ENCODE results near the gene MRTFA. TPM values are rescaled to one million over a fixed set of nuclear protein-coding genes. Genes with fewer than 3 reads are reported as not detected.

Gene MRTFA
- total RNA-seq, 1 donor = 44.9 TPM

DNA sequence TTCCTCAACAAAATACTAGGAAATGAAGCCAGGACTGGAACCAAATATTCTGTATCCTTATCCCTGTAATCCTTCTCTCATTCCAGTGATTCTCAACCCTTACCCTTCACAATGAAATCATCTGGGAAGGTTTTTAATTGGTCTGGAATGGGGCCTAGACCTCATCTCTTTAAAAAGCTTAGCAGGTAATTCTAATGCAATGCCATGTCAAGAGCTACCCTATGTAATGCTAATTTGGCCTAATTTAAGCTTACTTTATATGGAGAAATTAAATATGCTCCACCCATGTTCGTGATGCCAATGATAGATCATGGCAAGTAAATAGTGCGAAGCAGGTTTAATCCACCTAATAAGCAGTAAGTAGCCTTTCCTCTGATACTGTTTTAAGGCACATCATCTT lies 164.5 kb downstream of the MRTFA start:
- DNase-seq (ENCODE audit: low read depth) = no peak
- no peak for TF ChIP-seq CTCF (IDR thresholded peaks at IDR 0.05; ENCODE audit: insufficient read depth, low read depth, low read length)
- no peak overlapping the region for H3K4me3 ChIP-seq (ENCODE audit: low read depth, low read length)

DNA sequence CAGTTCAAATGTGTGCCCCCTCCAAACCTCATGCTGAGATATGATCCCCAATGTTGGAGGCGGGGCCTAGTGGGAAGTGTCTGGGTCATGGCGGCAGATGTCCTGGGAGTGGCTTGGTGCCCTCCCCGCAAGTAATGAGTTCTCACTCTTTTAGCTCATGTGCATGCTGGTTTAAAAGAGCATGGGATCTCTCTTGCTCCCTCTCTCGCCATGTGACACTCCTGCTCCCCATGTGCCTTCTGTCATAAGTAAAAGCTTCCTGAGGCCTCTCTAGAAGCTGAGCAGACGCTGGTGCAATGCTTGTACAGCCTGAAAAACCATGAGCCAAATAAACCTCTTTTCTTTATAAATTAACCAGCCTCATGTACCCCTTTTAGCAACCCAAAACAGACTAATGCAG lies 167.3 kb downstream of the MRTFA start:
- no peak for DNase-seq (ENCODE audit: low read depth)
- no peak overlapping the region for H3K4me3 ChIP-seq (ENCODE audit: low read depth, low read length)
- TF ChIP-seq CTCF (IDR thresholded peaks at IDR 0.05; ENCODE audit: insufficient read depth, low read depth, low read length) = no peak

- no peak overlapping the region for H3K4me3 ChIP-seq (ENCODE audit: low read depth, low read length)
- no peak for TF ChIP-seq CTCF (IDR thresholded peaks at IDR 0.05; ENCODE audit: insufficient read depth, low read depth, low read length)
- no peak for DNase-seq (ENCODE audit: low read depth)
Measured at GRCh38 chr22:40468616-40469015, 167.9 kb downstream of the MRTFA start.

DNA sequence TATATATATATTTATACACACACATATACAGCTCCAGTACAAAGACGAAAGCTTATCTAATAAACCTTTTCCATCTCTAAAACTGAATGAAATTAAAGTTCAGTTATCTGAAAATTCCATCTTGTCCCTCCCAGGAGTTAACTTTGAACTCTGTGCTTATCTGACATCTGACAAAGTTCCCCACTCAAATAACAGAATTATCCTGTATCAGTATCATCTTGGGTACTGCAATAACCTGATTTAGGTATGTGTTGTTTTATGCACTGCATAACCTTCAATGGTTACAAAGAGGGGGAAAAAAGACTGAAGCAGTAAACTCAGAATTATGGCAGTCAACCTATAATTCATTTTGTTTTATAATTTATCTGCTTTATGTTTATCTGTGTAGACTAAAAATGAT lies 169.5 kb downstream of the MRTFA start:
- no peak for DNase-seq (ENCODE audit: low read depth)
- H3K4me3 ChIP-seq (ENCODE audit: low read depth, low read length) = no peak overlapping the region
- TF ChIP-seq CTCF (IDR thresholded peaks at IDR 0.05; ENCODE audit: insufficient read depth, low read depth, low read length) = no peak

DNA sequence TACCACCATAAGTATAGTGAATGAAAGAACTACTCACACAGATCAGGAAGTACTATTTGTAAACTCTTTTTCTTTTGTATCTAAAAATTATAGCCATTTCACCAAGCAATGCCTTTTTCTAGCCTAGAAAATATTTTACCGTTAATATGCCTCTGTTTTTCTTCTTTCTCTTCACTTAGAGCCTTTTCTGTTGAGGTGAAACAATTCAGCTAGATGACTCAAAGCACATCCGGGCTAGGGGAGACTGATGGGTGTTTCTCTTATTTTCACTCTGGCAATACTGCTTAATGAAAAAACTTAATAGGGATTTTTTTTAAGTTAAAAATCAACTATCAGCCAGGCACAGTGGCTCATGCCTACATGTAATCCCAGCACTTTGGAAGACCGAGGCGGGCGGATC lies 172.8 kb downstream of the MRTFA start:
- no peak for DNase-seq (ENCODE audit: low read depth)
- TF ChIP-seq CTCF (IDR thresholded peaks at IDR 0.05; ENCODE audit: insufficient read depth, low read depth, low read length) = no peak
- H3K4me3 ChIP-seq (ENCODE audit: low read depth, low read length) = no peak overlapping the region

GRCh38 chr22:40463017-40463631 lies 173.4 kb downstream of the MRTFA start:
- no peak for DNase-seq (ENCODE audit: low read depth)
- TF ChIP-seq CTCF (IDR thresholded peaks at IDR 0.05; ENCODE audit: insufficient read depth, low read depth, low read length) = no peak
- no peak overlapping the region for H3K4me3 ChIP-seq (ENCODE audit: low read depth, low read length)

All from fibroblast of villous mesenchyme (primary cell).